AG09309 (cell line): Measurements from ENCODE around the gene SBF1.
"Not testable (repeated sequence)": the region's sequence is repeated elsewhere in the genome, so short reads cannot be mapped to it uniquely, and the experiment has no call there.

Source experiments
- DNase-seq: peaks from one replicate; pipeline ENCODE4 v3.0.0-alpha.2; 2010; ENCODE audit warnings: low read depth
- H3K4me3 ChIP-seq: 2 replicates; pipeline ENCODE4 v1.5.1; 2011; ENCODE audit warnings: mild to moderate bottlenecking, low read depth, low read length, moderate library complexity; ENCODE audit not compliant: control insufficient read depth
- TF ChIP-seq, protein P1 (sequence below): IDR thresholded peaks from 2 replicates; pipeline ENCODE4 v1.5.1; 2011; ENCODE audit warnings: mild to moderate bottlenecking, low read depth, low read length, inconsistent platforms; ENCODE audit not compliant: insufficient read depth, control insufficient read depth; ENCODE audit errors: missing control alignments

The SBF1 gene

DNA sequence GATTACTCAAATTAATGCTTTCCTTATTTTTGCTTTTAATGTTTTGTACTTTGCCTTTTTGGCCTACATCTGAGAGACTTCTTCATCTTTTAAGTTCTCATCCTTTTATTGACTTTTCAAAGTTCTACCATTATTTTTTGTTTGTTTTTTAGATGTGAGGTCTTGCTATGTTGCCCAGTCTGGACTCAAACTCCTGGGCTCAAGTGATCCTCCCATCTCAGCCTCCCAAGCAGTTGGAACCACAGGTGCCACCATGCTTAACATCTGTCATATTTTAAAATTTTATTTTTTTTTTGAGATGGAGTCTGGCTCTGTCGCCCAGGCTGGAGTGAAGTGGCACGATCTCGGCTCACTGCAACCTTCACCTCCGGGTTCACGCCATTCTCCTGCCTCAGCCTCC lies 73.9 kb downstream of the SBF1 start:
- DNase-seq = no peak
- TF ChIP-seq, protein P1, sequence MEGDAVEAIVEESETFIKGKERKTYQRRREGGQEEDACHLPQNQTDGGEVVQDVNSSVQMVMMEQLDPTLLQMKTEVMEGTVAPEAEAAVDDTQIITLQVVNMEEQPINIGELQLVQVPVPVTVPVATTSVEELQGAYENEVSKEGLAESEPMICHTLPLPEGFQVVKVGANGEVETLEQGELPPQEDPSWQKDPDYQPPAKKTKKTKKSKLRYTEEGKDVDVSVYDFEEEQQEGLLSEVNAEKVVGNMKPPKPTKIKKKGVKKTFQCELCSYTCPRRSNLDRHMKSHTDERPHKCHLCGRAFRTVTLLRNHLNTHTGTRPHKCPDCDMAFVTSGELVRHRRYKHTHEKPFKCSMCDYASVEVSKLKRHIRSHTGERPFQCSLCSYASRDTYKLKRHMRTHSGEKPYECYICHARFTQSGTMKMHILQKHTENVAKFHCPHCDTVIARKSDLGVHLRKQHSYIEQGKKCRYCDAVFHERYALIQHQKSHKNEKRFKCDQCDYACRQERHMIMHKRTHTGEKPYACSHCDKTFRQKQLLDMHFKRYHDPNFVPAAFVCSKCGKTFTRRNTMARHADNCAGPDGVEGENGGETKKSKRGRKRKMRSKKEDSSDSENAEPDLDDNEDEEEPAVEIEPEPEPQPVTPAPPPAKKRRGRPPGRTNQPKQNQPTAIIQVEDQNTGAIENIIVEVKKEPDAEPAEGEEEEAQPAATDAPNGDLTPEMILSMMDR = no peak
- H3K4me3 ChIP-seq = no peak overlapping the region

DNA sequence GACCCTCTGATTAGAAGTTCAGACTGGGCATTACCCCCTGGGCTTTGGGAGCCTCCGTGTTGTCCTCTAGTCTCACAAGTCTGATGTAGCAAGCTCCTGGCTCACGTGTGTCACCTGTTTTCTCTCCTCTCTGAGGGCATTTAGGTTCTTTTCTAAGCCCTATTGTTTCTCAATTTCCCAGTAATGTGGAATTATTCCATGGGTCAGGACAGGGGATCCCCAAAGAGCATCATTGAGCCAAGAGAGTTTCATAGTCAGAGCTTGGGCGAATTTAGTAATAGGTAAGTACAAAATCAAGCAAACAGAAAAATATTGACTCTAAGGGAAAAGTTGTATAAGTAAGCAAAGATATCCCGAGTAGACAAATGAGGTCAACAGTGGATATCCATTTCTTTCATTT lies 74.4 kb downstream of the SBF1 start:
- no peak for DNase-seq
- H3K4me3 ChIP-seq = no peak overlapping the region
- TF ChIP-seq, protein P1 = no peak

DNA sequence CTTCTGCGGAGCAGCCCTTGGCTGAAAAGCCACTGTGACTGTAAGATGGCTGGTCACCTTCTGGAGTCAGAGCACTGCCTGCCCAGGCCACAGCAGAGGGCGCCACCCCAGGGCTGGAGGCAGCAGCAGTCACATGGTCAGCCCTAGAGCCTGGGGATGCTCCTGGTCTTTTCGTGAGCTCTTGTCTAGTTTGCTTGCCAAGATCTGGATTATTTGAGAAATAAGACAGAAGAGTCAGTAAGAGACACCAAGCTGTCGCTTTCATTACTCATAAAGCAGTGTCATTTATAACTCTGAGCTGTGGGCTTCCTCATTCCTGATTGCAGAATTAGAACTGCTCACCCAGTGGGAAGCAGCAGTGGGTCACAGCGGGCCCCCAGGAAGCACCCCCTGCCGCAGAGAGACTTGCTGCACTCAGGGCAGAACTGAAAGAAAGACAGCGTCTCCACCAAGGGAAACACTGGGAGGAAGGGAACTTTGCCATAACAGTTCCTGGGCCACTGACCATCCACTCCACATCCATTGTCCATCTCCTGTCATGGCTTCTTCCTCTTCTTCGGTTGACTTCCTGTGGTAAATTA lies 75.0 kb downstream of the SBF1 start:
- DNase-seq = no peak
- H3K4me3 ChIP-seq = no peak overlapping the region
- TF ChIP-seq, protein P1 = peak; percentile 49

DNA sequence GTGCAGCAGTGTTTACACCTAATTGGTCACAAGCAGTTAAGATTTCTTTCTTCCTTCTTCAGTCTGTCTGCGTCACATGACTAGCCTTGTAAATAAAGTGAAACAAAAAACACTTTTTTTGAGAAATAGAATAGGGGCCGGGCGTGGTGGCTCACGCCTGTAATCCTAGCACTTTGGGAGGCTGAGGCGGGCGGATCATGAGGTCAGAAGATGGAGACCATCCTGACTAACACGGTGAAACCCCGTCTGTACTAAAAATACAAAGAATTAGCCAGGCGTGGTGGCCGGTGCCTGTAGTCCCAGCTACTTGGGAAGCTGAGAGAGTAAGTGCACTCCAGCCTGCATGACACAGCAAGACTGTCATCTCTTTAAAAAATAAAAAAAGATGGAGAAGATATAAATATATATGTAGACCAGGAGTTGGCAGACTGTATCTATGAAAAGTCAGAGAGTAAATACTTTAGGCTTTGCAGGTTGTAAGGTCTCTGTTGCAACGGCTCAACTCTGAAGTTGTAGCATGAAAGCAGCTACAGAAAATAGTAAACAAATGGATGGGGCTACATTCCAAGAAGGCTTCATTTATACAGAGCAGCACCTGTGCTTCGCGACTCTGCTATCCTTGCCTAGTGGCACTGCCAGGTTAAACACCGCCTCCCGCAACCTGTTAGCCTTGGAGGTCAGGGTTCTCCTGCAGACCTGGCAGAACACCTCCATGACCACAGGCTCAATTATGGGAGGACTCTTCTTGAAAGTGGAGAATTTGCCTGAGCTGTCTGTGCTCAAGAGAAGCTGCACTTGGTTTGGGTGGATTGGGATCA lies 75.8 kb downstream of the SBF1 start:
- no peak for DNase-seq
- TF ChIP-seq, protein P1 = no peak
- H3K4me3 ChIP-seq = no peak overlapping the region

DNA sequence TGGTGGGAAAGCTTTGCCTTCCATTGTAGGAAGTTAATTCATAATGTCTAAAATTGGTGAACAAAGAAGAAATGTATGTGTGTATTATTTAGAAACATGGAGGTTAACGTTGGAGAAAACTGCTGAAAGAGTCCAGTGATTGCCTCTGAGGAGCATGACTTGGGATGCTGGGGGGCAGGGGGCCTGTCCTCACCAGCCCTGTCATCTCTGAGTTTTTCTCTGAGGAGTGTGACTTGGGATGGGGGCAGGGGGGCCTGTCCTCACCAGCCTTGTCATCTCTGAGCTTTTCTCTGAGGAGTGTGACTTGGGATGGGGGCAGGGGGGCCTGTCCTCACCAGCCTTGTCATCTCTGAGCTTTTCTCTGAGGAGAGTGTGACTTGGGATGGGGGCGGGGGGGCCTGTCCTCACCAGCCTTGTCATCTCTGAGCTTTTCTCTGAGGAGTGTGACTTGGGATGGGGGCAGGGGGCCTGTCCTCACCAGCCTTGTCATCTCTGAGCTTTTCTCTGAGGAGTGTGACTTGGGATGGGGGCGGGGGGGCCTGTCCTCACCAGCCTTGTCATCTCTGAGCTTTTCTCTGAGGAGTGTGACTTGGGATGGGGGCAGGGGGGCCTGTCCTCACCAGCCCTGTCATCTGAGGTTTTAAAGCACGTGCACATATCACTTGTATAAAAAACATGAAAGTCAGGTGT lies 77.3 kb downstream of the SBF1 start:
- DNase-seq = not testable (repeated sequence)

DNA sequence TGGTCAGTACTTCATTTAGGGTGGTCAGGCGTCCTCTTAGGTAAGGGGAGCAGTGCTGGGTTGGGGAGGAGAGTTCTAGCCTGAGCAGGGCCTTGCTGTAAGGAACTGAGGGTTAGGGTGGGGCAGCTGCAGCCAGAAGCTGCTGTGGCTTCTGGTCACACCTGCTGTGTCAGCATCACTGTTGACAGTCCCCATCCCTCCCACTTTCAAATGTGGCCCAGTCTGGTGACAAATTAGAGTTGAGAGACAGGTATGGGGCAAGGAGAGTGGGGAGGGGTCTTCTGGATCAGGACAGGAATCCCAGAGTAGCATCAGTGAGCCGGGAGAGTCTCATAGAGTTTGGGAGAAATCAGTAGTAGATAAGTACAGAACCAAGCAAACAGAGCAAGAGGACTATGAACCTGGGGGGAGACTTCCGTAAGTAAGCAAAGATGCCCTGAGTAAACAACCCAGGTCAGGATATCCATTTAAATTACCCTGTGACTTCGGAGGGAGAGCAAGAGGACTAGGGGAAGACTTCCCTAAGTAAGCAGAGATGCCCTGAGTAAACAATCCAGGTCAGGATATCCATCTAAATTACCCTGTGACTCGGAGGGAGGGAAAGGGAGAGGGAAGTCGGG lies 78.0 kb downstream of the SBF1 start:
- H3K4me3 ChIP-seq = no peak overlapping the region
- TF ChIP-seq, protein P1 = no peak
- DNase-seq = no peak

More for the DNA sequence above, 77.3 kb downstream of the SBF1 start:
- not testable (repeated sequence) for H3K4me3 ChIP-seq
